GM18909 (cell line): Measurements from ENCODE around the gene TMEM81.

Source experiments
- ATAC-seq: cut with Tn5 transposase; IDR thresholded peaks from one replicate; pipeline ENCODE4 v1.9.1; 2021; ENCODE audit warnings: mild to moderate bottlenecking; ENCODE audit not compliant: unreplicated experiment, poor library complexity

Gene TMEM81, protein sequence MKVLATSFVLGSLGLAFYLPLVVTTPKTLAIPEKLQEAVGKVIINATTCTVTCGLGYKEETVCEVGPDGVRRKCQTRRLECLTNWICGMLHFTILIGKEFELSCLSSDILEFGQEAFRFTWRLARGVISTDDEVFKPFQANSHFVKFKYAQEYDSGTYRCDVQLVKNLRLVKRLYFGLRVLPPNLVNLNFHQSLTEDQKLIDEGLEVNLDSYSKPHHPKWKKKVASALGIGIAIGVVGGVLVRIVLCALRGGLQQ

GRCh38 chr1:205084360-205084759 is at the start of gene TMEM81:
TSS of gene TMEM81 (minus strand) at chr1:205084460. CDS start at chr1:205084320, 140 bp downstream.
- ATAC-seq, result no peak

GRCh38 chr1:205133287-205133686 is 49.0 kb upstream of the TMEM81 start:
- ATAC-seq, result no peak

- ATAC-seq, result no peak
Measured at GRCh38 chr1:205129447-205130029, 45.3 kb upstream of the TMEM81 start.

- ATAC-seq, result no peak
Measured at GRCh38 chr1:205128050-205128449, 43.8 kb upstream of the TMEM81 start.

DNA sequence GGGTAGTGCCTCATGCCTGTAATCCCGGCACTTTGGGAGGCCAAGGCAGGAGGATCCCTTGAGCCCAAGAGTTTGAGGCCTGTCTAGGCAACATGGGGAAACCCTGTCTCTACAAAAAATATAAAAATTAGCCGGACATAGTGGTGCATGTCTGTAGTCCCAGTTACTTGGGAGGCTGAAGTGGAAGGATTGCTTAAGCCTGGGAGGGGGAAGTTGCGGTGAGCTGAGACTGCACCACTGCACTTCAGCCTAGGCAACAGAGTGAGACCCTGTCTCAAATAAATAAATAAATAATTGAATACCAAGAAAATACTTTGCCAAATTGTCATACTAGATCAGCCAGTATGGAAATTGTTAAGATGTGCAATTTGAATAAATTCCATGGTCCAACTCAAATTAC is 43.4 kb upstream of the TMEM81 start:
- ATAC-seq, result no peak

DNA sequence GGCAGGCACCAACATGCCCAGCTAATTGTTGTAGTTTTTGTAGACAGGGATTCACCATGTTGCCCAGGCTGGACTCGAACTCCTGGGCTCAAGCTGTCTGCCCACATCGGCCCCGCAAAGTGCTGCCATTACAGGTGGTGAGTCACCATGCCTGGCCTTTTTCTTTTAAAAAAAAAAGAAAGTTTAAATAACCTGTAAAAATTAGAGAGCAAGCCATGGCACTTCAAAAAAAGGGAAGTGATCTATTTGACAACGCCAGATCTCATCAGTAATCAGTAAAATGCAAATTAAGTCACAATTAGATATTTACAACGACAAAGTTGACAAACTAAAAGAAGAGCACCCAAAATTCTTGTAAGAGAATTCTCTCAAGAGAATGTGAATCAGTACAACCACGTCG is 40.5 kb upstream of the TMEM81 start:
- no peak for ATAC-seq

- no peak for ATAC-seq
Measured at GRCh38 chr1:205122489-205122882, 38.2 kb upstream of the TMEM81 start.

GRCh38 chr1:205121660-205122488 is 37.6 kb upstream of the TMEM81 start, which contains the start of gene RBBP5:
TSS of gene RBBP5 (minus strand) at chr1:205121978. CDS start at chr1:205121873, 105 bp downstream.
- peak; percentile 96 for ATAC-seq

- ATAC-seq, result no peak
Measured at GRCh38 chr1:205118752-205119151, 34.5 kb upstream of the TMEM81 start.

DNA sequence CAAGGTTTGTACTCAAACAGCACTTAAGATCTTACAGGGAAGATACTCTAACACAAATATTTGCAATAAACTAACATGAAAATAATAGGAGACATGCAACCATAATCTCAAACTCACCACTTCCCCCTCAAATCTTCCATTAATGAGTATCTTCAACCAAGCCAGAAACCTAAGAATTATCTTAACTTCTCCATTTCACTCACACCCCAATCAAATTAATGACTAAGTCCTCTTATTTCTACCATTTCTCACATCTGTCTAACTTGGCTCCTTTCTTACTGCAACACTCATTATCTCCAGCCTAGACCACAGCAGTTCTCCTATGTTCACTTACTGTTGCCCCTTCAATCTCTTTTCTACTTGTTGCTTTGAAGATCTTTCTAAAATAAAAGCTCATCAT is 27.1 kb upstream of the TMEM81 start:
- no peak for ATAC-seq

DNA sequence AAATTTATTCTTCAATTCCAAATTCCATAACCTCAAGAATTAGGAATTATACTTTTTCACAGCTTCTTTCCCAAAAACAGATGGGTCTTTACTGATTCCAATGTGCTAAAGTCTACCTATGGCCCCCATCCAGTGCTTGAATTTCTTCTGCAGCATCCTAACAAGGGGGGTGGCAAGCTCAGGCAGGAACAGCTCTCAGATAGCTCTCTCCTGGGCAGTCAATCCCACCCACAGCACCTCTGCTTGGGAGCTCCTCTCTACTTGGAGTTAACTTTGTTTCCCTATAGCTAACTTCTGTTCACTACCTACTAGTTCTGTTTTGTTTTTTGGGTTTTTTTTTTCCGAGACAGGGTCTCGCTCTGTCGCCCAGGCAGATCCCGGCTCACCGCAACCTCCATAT is 25.5 kb upstream of the TMEM81 start:
- no peak for ATAC-seq

- no peak for ATAC-seq
Measured at GRCh38 chr1:205109269-205109668, 25.0 kb upstream of the TMEM81 start.

DNA sequence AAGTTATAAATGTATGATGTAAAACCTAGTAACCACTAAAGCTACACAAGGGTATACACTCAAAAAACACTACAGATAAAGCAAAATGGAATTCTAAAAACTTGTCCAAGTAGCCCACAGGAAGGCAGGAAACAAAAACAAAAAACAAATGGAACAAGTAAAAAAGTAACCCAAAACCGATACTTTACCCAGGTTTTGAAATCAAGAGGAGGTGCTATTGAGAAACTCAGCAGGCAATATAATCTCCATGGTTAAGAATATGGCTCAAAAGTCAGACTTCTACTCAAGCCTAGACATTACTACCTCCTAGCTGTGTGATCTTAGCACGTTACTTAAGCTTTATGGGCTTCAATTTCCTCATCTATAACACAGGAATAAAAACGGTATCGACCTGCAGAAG is 24.2 kb upstream of the TMEM81 start:
- no peak for ATAC-seq

GRCh38 chr1:205107327-205107726 is 23.1 kb upstream of the TMEM81 start:
- no peak for ATAC-seq

DNA sequence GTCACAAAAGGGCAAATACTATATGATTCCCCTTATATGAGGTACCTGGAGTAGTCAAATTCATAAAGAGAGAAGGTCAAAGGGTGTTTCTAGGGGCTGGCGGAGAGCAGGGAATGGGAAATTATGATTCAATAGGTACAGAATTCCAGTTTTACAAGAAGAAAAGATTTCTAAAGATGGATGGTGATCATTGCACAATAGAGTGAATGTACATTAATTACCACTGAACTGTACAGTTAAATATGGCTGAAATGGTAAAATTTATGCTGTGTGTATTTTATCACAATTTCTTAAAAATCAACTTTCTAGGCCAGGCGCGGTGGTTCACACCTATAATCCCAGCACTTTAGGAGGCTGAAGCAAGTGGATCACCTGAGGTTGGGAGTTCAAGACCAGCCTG is 18.1 kb upstream of the TMEM81 start:
- no peak for ATAC-seq

- ATAC-seq, result no peak
Measured at GRCh38 chr1:205098242-205098641, 14.0 kb upstream of the TMEM81 start.

GRCh38 chr1:205095422-205095821 is 11.2 kb upstream of the TMEM81 start:
- ATAC-seq, result no peak

- no peak for ATAC-seq
Measured at GRCh38 chr1:205091043-205091740, 6.9 kb upstream of the TMEM81 start.

GRCh38 chr1:205088341-205088740 is 4.1 kb upstream of the TMEM81 start:
- ATAC-seq, result no peak

DNA sequence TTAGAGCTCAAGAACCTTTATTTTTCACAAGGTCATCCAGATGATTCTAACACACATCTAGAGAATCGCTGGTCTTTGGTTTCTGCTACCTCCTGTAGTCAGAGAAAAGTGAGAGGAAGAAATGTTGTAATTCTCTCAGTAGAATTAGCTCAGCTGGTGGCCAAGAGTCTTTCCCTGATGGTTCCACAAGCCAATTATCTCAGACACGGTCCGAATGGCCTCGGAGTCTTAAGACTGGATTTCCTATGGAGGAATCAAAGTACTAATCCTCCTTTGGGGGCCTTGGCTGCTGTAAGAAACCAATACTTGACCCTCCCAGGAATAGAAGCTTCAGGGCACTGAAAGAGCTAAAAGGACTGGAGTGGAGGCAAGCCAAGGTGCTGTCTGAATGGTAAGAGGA is 1.8 kb downstream of the TMEM81 start:
- ATAC-seq, result no peak

DNA sequence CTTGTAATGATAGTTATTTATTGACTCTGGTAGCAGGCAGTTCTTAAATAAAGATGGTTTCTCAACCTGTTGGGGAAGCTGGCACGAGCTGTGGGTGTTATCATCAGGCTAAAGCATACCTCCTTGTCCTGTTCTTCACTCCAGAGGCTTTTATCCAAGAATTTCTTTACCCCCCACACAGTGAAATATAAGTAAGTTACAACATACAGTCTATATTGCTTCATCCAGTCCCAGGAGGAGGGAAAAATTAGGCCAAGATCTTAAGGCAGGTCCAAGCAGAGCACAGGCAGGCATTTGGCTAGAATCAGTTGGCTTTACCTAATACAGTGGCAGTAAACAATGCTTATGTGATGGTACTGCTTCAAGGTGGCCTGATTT is 6.3 kb downstream of the TMEM81 start:
- no peak for ATAC-seq
